GM12875 (cell line): ENCODE results near the gene PDE2A.

Source experiments
- H3K4me3 ChIP-seq: one replicate; pipeline ENCODE4 v1.5.1; 2011; ENCODE audit warnings: low read depth, low read length, control low read depth
- TF ChIP-seq, protein P1 (sequence below): IDR thresholded peaks from 2 replicates; pipeline ENCODE4 v1.5.1; 2011; ENCODE audit warnings: low read depth, mild to moderate bottlenecking, control low read depth, inconsistent platforms, low read length, moderate library complexity, borderline replicate concordance; ENCODE audit not compliant: insufficient read depth

The PDE2A gene

DNA sequence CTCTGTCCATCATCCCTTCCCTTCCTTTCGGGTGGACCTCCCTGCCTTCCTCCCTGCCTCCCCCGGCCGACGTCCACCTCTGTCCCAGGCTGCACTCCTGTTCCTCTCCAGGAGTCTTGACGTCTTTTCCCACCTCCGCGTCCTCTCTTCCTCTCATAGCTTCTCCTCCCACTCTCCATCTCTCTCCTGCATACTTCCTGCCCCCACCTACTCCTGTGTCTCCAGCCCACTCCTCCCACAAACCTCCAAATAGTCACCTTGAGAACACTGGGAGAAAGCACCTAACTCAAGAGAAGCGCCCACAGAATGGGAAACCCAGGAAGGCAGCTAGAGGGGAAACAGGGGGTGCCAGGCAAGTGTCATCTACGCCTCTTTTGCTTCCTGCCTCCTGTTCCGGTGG lies 60.8 kb downstream of the PDE2A start:
- TF ChIP-seq, protein P1, sequence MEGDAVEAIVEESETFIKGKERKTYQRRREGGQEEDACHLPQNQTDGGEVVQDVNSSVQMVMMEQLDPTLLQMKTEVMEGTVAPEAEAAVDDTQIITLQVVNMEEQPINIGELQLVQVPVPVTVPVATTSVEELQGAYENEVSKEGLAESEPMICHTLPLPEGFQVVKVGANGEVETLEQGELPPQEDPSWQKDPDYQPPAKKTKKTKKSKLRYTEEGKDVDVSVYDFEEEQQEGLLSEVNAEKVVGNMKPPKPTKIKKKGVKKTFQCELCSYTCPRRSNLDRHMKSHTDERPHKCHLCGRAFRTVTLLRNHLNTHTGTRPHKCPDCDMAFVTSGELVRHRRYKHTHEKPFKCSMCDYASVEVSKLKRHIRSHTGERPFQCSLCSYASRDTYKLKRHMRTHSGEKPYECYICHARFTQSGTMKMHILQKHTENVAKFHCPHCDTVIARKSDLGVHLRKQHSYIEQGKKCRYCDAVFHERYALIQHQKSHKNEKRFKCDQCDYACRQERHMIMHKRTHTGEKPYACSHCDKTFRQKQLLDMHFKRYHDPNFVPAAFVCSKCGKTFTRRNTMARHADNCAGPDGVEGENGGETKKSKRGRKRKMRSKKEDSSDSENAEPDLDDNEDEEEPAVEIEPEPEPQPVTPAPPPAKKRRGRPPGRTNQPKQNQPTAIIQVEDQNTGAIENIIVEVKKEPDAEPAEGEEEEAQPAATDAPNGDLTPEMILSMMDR = no peak
- no peak overlapping the region for H3K4me3 ChIP-seq

DNA sequence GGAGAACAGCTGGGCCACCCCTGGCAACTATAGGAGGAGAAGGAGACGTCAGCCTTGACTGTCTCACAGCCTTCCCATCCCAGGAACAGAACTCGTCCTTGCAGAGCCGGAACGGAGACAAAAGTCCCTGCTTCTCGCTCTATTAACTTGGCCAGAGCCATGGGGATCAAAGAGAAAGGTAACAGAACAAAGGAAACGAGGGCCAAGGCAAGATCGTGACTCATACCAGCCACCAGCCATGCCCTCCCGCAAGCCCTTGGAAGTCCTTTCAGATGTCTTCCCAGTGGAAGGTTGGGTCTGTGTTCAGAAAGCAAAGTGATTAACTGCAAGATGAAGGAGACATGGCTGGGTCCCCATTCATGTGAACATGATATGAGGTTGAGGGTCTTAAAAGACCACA lies 64.7 kb downstream of the PDE2A start:
- no peak overlapping the region for H3K4me3 ChIP-seq
- TF ChIP-seq, protein P1 = no peak

DNA sequence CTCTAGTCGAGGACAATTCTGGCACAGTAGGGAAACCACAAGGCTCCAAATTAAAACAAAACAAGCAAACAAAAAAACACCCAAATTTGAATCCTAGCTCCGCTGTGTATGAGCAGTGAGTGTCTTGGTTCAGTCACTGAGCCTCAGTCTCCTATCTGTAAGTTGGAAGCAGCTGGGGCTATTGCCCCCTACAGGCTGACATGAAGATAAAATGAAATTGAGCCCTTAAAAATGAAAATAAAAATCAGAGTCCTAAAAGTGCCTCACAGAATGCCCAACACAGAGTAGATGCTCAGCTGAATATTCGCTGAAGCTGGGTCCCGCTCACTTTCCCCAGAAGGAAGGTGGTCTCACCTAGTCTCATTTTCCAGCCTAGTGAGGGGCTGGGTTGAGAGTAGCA lies 65.2 kb downstream of the PDE2A start:
- TF ChIP-seq, protein P1 = peak; percentile 63
- no peak overlapping the region for H3K4me3 ChIP-seq

DNA sequence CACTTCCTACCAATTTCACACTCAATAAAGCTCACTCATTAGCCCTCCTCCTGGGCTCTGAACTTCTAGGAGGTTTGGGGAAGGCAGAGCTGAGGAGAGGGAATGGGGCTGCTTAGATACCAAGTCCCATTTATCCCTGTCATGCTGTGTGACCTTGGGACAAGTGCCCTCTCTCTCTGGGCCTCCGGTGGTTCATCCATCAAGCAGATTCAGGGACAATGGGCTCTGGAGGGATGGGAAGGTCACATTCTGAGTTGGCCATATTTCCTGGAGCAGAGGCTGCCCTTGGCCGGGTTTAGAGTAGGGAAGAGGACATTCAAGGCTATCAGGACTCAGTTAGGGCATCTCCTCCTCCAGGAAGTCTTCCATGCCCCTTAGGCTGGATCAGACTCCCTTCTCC lies 66.7 kb downstream of the PDE2A start:
- H3K4me3 ChIP-seq = no peak overlapping the region
- TF ChIP-seq, protein P1 = no peak

DNA sequence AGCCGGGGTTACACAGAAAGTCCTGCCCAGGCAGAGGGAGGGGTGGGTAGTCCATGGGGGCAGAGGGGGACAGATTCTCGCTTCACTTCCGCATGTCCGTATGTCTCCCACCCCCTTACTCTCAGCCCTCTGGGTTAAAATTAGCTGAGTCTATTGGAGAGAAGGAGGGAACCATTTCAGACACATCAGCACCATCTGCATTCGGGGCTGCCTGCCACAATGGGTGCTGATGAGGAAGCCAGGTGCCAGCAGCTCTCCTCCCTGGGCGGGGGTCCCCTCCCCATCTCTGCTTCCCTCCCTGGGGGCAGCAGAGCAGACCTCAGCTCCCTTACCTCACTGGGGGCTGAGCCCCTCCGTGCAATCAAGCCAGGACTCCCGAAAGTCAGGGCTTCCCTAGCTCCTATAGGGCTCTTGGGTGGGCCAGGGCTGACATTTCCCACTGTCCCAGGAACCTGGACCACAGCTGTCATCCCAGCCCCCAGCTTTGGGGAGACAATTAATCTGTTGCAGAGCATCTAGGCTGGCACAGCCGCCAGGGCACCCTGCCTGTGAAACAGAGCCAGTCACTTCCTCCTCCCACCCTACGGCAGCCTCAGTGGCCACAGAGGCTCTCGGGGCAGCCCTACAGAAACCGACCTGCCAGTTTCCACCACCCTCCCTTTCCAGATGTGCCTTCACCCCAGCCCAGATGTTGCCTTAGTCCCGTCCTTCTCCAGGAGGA lies 67.3 kb downstream of the PDE2A start:
- H3K4me3 ChIP-seq = no peak overlapping the region
- TF ChIP-seq, protein P1 = no peak

DNA sequence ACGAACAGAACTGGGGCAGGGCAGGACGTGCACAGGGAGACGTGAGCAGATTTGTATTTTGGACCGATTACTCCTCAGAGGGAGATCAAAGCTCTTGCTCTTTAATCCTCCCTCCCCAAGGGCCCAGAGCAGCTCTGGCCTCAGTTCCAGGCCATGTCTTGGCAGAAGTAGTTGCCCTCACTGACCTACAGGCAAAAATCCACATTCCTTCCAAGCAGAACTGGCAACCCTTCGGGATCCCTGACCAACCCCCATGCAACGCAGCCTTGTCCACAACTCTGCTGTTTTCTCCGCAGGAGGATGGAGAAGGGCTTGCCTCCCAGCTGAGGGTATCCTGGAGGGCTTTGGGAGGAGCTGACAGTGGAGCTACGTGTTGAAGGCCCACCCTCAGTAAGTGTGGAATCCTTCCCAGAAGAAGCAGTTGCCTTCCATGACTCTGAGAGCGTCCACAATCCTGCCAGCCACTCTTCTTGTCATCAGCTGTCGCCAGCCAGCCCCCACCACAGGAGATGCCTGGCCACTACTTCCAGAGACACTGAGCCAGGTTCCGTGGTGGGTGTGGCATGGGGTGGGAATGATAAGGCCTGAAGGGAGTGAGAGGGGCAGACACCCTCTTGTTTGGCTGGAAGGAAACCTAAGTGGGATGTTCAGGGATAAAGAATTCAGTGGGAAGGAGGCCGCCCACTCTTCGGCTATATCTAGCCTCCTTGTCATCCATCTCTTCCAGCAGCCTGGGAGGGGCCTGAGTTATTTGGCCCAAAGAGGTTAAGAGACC lies 68.1 kb downstream of the PDE2A start:
- no peak overlapping the region for H3K4me3 ChIP-seq
- TF ChIP-seq, protein P1 = no peak

DNA sequence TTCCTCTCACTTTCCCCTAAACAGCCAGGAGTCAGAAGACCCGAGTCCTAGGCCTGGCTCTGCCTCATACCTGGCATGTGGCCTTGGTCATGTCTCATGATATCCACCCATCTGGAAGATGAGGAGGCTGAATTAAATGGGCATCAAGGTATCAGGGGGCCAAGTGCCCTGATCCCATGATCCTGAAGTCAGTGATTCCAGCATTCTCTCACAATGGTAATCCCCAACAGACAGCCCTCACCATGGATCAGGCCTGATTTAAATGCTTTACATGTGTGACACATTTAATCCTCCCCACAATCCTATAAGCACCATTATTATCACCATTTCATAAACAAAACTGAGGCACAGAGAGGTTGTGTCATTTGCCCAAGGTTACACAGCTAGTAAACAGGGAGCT lies 70.0 kb downstream of the PDE2A start:
- TF ChIP-seq, protein P1 = no peak
- H3K4me3 ChIP-seq = no peak overlapping the region
